HG02763 (cell line): ENCODE data around the gene INTS1.
"Not testable (repeated sequence)": the region's sequence is repeated elsewhere in the genome, so short reads cannot be mapped to it uniquely, and the experiment has no call there.

Experiments used
- ATAC-seq: cut with Tn5 transposase; IDR thresholded peaks from one replicate; pipeline ENCODE4 v1.9.1; 2021; ENCODE audit warnings: mild to moderate bottlenecking, moderate library complexity; ENCODE audit not compliant: unreplicated experiment

Gene INTS1

GRCh38 chr7:1449501-1449900 lies 54.7 kb downstream of the INTS1 start:
- no peak for ATAC-seq

DNA sequence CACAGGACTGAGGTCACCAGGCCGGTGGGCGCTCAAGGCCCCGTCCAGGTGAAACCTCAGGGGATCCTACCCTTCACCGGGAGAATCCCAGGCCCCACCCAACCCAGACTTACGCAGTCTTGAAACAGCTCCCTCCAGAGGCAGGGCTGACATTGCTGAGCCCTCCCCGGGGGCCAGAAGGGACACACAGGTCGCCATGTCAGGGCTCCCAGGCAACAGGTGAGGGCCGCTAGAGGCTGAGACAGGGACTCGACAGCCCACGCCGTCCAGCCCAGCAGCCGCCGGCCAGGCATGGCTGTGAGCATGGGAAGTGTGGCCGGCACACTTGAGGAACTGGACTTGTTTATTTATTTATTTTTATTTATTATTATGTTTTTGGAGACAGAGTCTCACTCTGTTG lies 55.2 kb downstream of the INTS1 start:
- no peak for ATAC-seq

DNA sequence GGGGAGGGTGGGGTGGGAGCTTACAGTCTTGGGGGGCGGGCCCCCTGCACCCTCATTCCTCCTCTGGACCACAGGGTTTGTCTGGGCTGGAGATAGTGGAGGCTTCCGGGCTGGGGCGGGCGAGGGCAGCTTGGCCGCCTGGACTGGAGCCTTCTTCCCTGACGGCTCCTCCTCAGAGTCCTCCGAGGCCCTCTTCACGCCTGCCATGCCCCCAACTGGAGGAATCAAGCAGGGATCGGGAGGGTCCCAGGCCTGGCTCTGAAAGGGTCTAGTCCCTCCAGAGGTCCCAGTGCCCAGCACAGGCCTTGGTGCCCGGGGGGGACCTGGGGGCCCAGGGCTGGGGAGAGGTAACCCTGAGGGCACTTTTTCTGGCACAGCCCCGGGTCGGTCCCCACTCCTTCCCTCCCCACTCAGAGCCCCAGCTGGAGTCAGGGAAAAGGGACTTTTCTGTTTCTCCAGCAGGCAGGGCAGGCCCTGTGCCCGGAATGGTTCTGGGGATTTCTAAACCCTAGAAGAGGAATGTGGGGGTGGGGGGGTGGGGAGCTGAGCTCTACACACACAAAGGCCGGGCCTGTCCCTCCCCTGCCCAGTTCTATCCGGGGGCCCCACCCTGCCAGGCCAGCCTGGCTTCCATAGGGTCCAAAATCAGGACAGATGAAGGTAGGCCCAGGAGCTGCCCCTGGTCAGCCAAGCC lies 56.5 kb downstream of the INTS1 start:
- ATAC-seq, result no peak

- ATAC-seq, result no peak
Observed at GRCh38 chr7:1447112-1447511, 57.1 kb downstream of the INTS1 start.

- ATAC-seq, result no peak
Observed at GRCh38 chr7:1446620-1447032, 57.6 kb downstream of the INTS1 start.

- not testable (repeated sequence) for ATAC-seq
Observed at GRCh38 chr7:1446026-1446425, 58.2 kb downstream of the INTS1 start.

DNA sequence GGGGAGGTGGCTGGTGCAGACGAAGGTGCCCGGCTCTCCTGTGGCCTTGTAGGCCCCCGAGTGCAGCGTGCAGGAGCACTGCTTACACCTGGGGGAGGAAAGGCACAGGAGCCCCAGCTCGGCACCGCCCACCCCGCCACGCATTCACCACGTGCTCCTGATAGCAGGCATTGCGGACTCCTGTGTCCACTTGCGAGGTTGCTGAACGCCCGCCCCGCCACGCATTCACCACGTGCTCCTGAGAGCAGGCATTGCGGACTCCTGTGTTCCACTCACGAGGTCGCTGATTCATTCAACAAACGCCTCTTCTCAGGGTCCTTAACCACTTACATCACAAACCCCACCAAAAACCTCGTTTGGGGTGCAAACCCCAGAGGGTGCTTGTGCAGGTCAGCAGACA lies 58.8 kb downstream of the INTS1 start:
- no peak for ATAC-seq

- ATAC-seq, result no peak
Observed at GRCh38 chr7:1444925-1445322, 59.3 kb downstream of the INTS1 start.

DNA sequence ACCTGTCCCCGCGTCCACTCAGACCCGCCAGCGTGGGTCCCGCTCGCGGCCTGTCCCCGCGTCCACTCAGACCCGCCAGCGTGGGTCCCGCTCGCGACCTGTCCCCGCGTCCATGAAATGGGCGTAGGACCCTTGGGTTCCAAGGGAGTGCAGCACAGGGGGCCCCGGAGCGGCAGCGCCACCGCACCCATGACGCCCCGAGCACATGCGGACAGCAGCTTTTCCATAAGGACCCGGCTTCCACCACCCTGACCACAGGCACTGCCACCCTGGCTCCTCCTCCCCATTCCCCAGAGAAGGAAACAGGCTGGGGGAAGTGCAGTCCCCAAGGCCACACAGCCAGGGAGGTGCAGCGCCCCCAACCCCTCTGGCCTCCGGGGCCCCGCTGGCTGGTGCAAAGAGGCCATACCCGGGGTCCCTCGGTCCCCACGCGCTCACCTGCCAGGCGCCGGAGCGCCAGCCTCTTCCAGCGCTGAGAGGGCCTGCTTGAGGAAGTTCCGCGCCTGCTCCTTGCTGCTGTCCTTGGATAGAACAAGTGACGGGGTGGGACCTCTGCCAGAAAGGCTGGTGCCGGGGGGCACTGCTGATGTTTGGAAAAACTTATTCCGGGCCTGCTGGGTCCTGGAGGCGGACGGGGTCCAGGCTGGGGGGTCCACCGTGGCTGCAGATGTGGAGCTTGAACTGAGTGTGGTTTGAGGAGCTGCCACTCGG lies 59.8 kb downstream of the INTS1 start:
- no peak for ATAC-seq

- ATAC-seq, result not testable (repeated sequence)
Observed at GRCh38 chr7:1443587-1444200, 60.5 kb downstream of the INTS1 start.

- no peak for ATAC-seq
Observed at GRCh38 chr7:1442355-1443124, 61.6 kb downstream of the INTS1 start.

- no peak for ATAC-seq
Observed at GRCh38 chr7:1441615-1442354, 62.4 kb downstream of the INTS1 start.

DNA sequence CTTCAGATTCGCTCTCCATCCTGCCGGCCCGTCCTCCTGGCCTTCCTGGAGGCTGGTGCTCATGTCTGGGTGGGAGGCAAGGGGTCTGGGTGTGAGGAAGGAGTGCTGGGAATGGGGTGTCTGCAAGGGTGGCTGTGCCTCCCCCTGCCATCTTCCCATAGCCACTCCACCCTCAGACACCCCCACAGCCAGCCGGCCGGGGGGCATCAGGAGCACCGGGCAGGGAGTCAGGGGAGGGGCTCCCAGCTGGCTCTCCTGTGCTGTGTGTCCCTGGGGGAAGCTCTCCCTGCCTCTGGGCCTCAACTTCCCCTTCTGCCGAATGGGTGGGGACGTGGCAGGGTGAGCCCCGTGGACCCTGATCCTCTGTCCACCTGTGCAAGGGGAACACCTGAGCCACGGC lies 63.6 kb downstream of the INTS1 start:
- ATAC-seq, result no peak

DNA sequence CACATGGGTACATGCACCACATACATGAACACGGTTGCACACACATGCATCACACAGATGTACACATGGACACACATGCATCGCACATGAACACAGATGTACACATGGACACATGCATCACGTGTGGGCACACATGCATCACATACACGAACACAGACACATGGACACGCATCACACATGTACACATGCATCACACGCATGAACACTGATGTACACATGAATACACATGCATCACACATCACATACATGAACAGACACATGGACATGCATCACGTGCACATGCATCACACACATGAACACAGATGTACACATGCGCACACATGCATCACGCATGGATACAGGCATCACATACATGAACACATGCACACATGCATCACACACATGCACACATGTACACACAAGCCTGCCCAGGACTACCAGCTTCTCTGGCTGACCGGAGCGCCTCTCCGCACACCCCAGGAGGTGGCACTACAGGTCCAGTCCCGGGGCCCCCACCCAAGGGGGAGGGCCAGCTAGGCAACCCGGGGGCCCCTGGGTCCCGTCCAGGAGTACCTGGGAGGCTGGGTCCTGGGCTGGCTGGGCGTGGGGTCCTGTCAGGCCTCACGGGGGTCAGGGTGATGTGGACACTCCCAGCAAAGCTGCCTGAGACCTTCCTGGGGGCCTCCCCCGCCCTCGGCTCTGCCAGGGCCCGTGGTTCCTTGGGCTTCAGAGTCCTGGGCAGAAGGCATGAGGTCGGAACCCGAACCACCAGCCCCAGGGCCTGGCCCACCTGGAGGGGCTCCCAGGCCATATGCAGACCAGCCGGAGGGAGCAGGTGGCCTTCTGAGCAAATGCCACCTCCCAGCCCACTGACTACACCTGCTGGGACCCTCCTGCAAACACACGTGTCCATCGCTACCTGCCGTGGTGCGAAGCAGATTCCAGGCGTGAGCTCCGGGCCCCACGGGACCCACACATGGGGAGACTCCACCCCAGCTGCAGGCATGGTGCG lies 64.5 kb downstream of the INTS1 start:
- no peak for ATAC-seq

DNA sequence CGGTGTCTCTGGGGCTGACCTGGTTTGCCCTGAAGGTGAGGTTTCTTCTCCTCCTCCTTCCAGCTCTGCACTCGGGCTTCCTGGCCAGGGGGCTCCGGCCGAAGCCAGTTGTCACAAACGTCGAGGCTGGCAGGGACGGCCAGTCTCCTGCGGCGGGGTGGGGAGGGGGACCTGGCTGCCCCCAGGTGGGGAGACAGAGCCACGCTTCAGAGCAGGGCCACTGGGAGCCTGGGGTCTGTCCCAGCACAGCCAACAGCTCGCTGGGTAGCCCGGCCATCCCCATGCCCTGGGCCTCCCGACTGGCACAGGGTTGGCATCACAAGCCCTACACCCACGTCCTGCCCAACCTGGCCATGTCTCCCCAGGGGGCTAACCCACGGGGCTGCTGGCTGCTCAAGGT lies 65.4 kb downstream of the INTS1 start:
- no peak for ATAC-seq

- no peak for ATAC-seq
Observed at GRCh38 chr7:1438208-1438607, 66.0 kb downstream of the INTS1 start.

DNA sequence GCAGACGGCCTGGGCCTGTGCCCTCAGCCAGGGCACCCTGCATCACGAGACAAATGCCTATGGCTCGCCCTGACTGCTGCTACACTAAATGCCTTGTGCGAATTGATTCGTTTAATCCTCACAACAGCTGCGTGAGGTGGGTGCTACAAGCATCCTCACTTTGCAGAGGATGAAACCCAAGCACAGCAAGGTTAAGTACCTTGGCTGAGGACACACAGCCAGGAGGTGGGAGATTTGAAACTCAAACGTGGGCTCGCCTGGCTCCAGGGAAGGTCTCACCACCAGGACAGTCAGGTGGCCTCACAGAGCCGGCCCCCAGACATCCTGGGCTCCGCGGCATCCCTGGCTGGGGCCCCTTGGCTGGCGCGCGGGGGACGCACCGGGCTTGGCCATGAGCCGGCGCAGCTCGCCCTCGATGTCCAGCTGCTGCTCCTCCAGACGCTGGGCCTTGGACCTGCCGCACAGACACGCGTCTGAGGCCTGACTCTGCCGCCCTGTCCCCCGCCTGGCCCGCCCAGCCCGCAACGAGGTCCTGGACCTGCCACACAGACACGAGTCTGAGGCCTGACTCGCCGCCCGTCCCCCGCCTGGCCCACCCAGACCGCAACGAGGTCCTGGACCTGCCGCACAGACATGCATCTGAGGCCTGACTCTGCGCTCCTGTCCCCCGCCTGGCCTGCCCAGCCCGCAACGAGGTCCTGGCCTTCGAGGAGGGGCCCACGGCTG lies 66.9 kb downstream of the INTS1 start:
- no peak for ATAC-seq

DNA sequence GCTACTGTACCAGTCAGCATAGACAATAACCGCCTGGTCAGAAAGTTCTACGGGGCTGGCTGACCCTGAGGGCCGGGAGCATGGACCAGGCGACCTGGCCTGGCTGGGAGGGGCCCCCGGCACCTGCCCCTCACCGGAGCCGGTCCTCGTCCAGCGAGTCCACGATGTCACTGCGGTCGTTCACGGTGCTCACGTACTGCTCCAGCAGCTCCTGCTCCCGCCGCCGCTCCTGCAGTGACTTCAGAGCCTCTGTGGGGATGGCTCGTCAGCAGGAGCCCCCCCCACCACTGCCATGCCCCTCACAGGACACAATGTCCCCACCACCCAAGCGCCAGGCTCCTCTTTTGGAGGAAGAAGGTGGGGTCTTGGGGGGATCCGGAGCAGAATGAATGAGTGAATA lies 67.6 kb downstream of the INTS1 start:
- no peak for ATAC-seq
